Chondrocyte (in vitro differentiated cells): ENCODE data around the gene KIAA0513. TPM values are rescaled to one million over a fixed set of nuclear protein-coding genes. Genes with fewer than 3 reads are reported as not detected.
A peak's percentile ranks its signal among the peaks of the same experiment; 100 is the strongest.

ENCODE experiments used
- DNase-seq: peaks from one replicate; pipeline ENCODE4 v3.0.0; 2021; ENCODE audit warnings: mixed read lengths, low spot score
- H3K27ac Mint-ChIP-seq: one replicate; pipeline ENCODE4 v1.8.0; 2021; ENCODE audit warnings: mild to moderate bottlenecking, moderate library complexity, mixed read lengths; ENCODE audit not compliant: unreplicated experiment
- H3K27me3 Mint-ChIP-seq: 2 replicates; pipeline ENCODE4 v1.8.0; 2021; ENCODE audit warnings: low read depth, mixed read lengths
- H3K36me3 Mint-ChIP-seq: 2 replicates; pipeline ENCODE4 v1.8.0; 2021; ENCODE audit warnings: low read depth, mixed read lengths
- H3K4me1 Mint-ChIP-seq: 2 replicates; pipeline ENCODE4 v1.8.0; 2021; ENCODE audit warnings: low read depth, mild to moderate bottlenecking, mixed read lengths
- H3K4me3 Mint-ChIP-seq: one replicate; pipeline ENCODE4 v1.8.0; 2021; ENCODE audit warnings: mild to moderate bottlenecking, moderate library complexity, mixed read lengths; ENCODE audit not compliant: unreplicated experiment
- H3K9me3 Mint-ChIP-seq: 2 replicates; pipeline ENCODE4 v1.8.0; 2021; ENCODE audit warnings: low read depth, mixed read lengths
- CTCF ChIP-seq: fragments of 200-600 bp; sonication (generic); IDR thresholded peaks from 2 replicates; pipeline ENCODE4 v1.5.0; 2021; ENCODE audit warnings: antibody characterized with exemption, mild to moderate bottlenecking, moderate library complexity
- total RNA-seq: library from RNA; stranded (reverse); gene quantifications from 3 replicates; pipeline ENCODE4 v1.2.1, GENCODE V29; 2021

The KIAA0513 gene
- total RNA-seq, 1 donor from 2014 or later = 11.6 TPM

DNA sequence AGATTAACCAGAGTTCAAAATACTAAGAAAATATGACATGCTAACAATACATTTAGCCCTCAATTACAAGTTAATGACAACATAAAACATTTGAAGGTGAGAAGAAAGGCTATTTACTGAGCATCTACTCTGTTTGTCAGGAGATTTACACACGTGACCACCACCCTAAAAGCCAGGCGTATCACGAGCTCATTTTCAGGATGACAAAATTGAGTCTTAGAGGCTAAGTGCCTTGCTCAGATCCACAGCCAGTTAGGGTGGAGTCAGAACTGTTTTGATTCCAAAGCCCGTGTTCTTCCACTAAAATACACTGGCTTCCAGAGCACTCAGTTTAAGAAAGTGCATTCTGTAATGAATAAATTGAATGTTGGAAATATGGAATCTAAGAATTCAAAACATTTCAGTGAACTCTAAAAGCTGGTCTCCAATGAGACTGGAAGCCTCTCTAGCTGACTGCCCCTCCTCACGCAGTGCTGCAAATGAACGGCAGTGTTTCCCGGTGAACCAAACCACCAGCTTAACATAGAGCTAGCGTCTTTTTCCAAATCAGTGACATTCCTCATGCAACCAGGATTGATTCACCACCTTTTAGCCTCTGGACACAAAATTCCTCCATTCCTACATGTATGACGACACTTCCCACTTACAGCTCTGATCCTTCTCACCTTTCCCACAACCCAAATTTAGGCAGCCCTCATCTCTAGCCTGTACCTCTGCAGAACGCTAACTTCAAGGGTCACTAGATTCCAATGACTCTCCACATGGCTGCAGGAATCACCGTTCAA is 22.1 kb upstream of the KIAA0513 start:
- H3K4me3 Mint-ChIP-seq = peak overlapping the region; percentile 26
- no peak for DNase-seq
- H3K27me3 Mint-ChIP-seq = no peaks in the 10 kb centered on the region
- TF ChIP-seq CTCF = no peak
- peaks cover 85% of the 10 kb centered on the region for H3K4me1 Mint-ChIP-seq
- H3K9me3 Mint-ChIP-seq = no peaks in the 10 kb centered on the region
- peak overlapping the region; percentile 99 for H3K27ac Mint-ChIP-seq
- no peaks in the 10 kb centered on the region for H3K36me3 Mint-ChIP-seq

DNA sequence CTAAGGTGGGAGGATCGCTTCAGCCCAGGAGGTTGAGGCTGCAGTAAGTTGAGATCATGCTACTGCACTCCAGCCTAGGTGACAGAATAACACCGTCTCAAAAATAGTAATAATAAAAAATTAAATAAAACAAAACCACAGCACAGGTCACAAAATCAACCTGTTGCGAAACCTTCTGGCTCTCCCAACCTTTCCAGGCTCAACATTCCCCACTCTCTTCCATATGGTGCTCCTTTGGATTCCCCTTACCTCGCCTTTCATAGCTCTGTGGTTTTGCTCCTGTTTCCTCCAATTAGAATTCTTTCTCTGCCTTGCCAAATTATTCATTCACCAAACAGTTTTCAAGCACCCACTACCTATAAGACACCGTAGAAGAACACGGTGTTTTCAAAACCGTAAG is 21.0 kb upstream of the KIAA0513 start:
- Mint-ChIP-seq H3K27ac (peak overlapping the region; percentile 57), H3K27me3 (no peaks in the 10 kb centered on the region), H3K9me3 (no peaks in the 10 kb centered on the region), H3K36me3 (no peaks in the 10 kb centered on the region), H3K4me3 (no peak overlapping the region), H3K4me1 (peaks cover 78% of the 10 kb centered on the region)
- no peak for DNase-seq
- no peak for TF ChIP-seq CTCF

- Mint-ChIP-seq H3K9me3 (no peaks in the 10 kb centered on the region), H3K4me3 (no peak overlapping the region), H3K36me3 (no peaks in the 10 kb centered on the region), H3K27ac (peak overlapping the region; percentile 72), H3K4me1 (peaks cover 76% of the 10 kb centered on the region), H3K27me3 (no peaks in the 10 kb centered on the region)
- no peak for TF ChIP-seq CTCF
- DNase-seq = no peak
Measured at GRCh38 chr16:85007496-85008214, 19.9 kb upstream of the KIAA0513 start.

DNA sequence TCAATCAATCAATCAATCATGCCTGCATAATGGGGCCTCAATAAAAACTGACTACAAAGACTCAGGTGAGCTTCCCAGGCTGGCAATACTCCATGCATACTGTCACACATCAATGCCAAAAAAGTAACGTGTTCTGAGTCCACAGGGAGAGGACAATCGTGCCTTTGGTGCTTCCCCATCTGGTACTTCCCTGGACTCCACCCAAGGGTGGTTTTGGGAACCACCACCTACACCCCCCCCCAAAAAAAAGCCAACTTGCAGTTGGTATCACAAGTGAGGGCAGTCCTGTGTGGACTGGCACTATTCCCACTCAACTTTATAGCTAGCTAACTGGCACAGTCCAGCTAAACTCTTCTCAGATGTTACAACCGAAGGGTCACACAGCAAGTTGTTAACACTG is 19.3 kb upstream of the KIAA0513 start:
- H3K9me3 Mint-ChIP-seq = no peaks in the 10 kb centered on the region
- H3K36me3 Mint-ChIP-seq = no peaks in the 10 kb centered on the region
- no peak overlapping the region for H3K27ac Mint-ChIP-seq
- H3K4me1 Mint-ChIP-seq = peaks cover 70% of the 10 kb centered on the region
- no peak for TF ChIP-seq CTCF
- H3K4me3 Mint-ChIP-seq = no peak overlapping the region
- DNase-seq = no peak
- no peaks in the 10 kb centered on the region for H3K27me3 Mint-ChIP-seq

GRCh38 chr16:85010446-85010930 is 17.1 kb upstream of the KIAA0513 start:
- H3K36me3 Mint-ChIP-seq = no peaks in the 10 kb centered on the region
- DNase-seq = no peak
- peak overlapping the region; percentile 89 for H3K27ac Mint-ChIP-seq
- H3K4me3 Mint-ChIP-seq = peak overlapping the region; percentile 98
- H3K4me1 Mint-ChIP-seq = peaks cover 48% of the 10 kb centered on the region
- H3K27me3 Mint-ChIP-seq = no peaks in the 10 kb centered on the region
- H3K9me3 Mint-ChIP-seq = no peaks in the 10 kb centered on the region
- no peak for TF ChIP-seq CTCF
